Activated naive CD8-positive, alpha-beta T cell treated with anti-CD3 and anti-CD28 coated beads, Interleukin-2, amount 10 ng/mL, durations not matched to agents 7 days and 5 days (primary cell): ENCODE results near the gene CDKAL1. TPM values are rescaled to one million over a fixed set of nuclear protein-coding genes. Genes with fewer than 3 reads are reported as not detected.
"Not testable (repeated sequence)": the region's sequence is repeated elsewhere in the genome, so short reads cannot be mapped to it uniquely, and the experiment has no call there.

Source experiments
- ATAC-seq: fragments of 150-1000 bp; cut with Tn5 transposase; one replicate; pipeline ENCODE4 v1.10.0; 2021; ENCODE audit warnings: low read depth, moderate library complexity
- POLR2A ChIA-PET: fragments of 350-600 bp; sonication (Branson Sonifier 250); formaldehyde crosslinking; loops from one replicate; lab custom pipeline; 2021; ENCODE audit warnings: antibody characterized with exemption; lab: Charles Lee
- DNase-seq: peaks from one replicate; pipeline ENCODE4 v3.0.0; 2021
- H3K27ac Mint-ChIP-seq: one replicate; pipeline ENCODE4 v1.8.0; 2022; ENCODE audit warnings: mild to moderate bottlenecking, mixed read lengths
- H3K27me3 Mint-ChIP-seq: one replicate; pipeline ENCODE4 v1.8.0; 2022; ENCODE audit warnings: mild to moderate bottlenecking, moderate library complexity, mixed read lengths
- H3K36me3 Mint-ChIP-seq: one replicate; pipeline ENCODE4 v1.8.0; 2021; ENCODE audit warnings: mild to moderate bottlenecking, mixed read lengths
- H3K4me1 Mint-ChIP-seq: one replicate; pipeline ENCODE4 v1.8.0; 2021; ENCODE audit warnings: mixed read lengths
- H3K4me3 Mint-ChIP-seq: one replicate; pipeline ENCODE4 v1.8.0; 2022; ENCODE audit warnings: mild to moderate bottlenecking, moderate library complexity, mixed read lengths
- H3K9me3 Mint-ChIP-seq: one replicate; pipeline ENCODE4 v1.8.0; 2021; ENCODE audit warnings: mixed read lengths
- total RNA-seq, 2 experiments: library from RNA; stranded (reverse); gene quantifications; one replicate each; pipeline ENCODE4 v1.2.3, GENCODE V29; 2021

The CDKAL1 gene
- total RNA-seq, 2 experiments from 2014 or later = 22.7 to 24.4 TPM

DNA sequence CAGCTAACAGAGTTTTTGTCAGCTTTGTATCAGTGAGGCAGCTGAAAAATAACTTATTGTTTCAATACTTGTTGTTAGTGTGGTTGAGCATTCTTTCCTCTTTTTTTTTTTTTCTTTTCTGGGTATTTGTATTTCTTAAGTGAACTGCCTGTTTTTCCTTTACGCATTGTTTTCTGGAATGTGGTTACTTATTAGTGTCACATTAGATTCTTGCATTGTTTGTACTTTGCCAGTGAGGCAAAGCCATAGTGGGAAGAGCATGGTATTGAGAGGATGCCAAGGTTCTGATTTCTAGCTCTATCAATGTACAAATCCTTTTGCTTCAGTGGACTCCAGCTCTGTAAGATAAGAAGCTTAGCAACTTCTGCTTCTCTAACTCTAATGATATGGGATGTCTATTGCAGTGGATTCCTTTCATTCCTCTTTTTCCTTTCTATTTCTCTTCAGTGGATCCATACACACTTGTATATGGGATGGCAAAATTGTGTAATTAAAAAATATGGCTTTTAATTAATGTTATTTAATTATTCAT is 3.9 kb downstream of the CDKAL1 start:
- no peaks in the 10 kb centered on the region for H3K27me3 Mint-ChIP-seq
- DNase-seq = no peak
- H3K36me3 Mint-ChIP-seq = peaks cover 22% of the 10 kb centered on the region
- H3K4me1 Mint-ChIP-seq = peaks cover 49% of the 10 kb centered on the region
- ATAC-seq = no peak
- H3K9me3 Mint-ChIP-seq = no peaks in the 10 kb centered on the region
- no peak overlapping the region for H3K27ac Mint-ChIP-seq
- POLR2A ChIA-PET = interaction anchor here (0.9 kb wide), 1 partner anchor 219 kb away, joined by 3 read pairs; no protein-coding TSS in a partner anchor
- H3K4me3 Mint-ChIP-seq = no peak overlapping the region

DNA sequence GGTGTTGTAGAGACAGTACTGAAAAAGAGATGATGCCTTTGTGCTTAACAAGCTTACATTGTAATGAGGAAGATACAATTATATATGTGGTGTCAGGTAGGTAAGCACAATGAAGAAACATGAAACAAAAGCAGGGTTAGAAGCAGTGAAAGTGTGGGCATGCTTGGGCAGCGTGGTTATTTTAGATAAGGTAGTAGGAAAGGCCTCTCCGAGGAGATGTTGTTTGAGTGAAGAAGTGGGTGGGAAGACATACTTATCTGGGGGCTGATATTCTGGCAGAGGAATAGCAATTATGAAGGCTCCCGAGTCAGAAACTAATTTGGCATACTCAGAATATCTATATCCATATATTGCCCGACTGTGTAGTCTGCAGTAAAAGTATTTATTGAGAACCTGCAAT is 4.7 kb downstream of the CDKAL1 start:
- H3K9me3 Mint-ChIP-seq = no peaks in the 10 kb centered on the region
- H3K36me3 Mint-ChIP-seq = peaks cover 22% of the 10 kb centered on the region
- no peak overlapping the region for H3K4me3 Mint-ChIP-seq
- no peak for DNase-seq
- ATAC-seq = no peak
- no peaks in the 10 kb centered on the region for H3K27me3 Mint-ChIP-seq
- POLR2A ChIA-PET = no interaction called here
- peak overlapping the region; percentile 18 for H3K27ac Mint-ChIP-seq
- H3K4me1 Mint-ChIP-seq = peaks cover 48% of the 10 kb centered on the region

DNA sequence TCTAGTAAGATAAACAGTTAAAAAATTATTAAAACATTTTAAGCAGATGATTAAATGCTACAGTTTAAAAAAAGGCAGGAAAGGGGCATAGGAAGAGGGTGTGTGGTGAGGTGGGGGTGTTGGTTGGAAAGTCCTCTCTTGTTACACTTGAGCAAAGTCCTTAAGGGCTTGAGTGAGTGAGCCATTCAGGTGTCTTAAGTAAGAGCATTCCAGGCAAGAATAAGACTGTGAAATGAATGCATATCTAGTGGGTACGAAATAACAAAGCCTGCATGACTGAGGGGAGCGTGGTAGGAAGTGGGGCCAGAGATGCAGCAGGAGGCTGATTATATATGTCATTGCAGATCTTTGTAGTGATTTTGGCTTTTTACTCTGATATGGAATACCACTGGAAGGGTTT is 5.1 kb downstream of the CDKAL1 start:
- Mint-ChIP-seq H3K27ac (no peak overlapping the region), H3K4me1 (peaks cover 47% of the 10 kb centered on the region), H3K9me3 (no peaks in the 10 kb centered on the region), H3K27me3 (no peaks in the 10 kb centered on the region), H3K36me3 (peaks cover 25% of the 10 kb centered on the region), H3K4me3 (no peak overlapping the region)
- POLR2A ChIA-PET = no interaction called here
- DNase-seq (no peak), ATAC-seq (no peak)

DNA sequence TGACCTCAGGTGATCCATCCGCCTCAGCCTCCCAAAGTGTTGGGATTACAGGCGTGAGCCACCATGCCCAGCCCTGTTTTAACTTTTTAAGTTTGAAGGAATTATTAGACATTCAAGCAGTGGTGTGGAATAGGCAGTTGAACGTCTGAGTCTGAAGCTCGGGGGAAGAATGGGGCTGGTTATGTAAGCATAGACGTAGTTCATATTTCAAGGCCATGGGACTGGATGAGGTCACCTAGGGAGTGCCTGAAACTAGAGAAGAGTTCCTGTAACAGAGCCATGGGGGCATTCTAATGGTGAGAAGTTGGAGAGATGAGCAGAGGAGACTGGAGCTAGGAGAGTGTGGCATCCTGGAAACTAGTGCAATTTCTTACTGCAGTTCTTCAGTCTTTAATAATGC is 6.4 kb downstream of the CDKAL1 start:
- DNase-seq = no peak
- H3K36me3 Mint-ChIP-seq = peaks cover 31% of the 10 kb centered on the region
- no peaks in the 10 kb centered on the region for H3K27me3 Mint-ChIP-seq
- peaks cover 47% of the 10 kb centered on the region for H3K4me1 Mint-ChIP-seq
- H3K4me3 Mint-ChIP-seq = no peak overlapping the region
- POLR2A ChIA-PET = no interaction called here
- ATAC-seq = no peak
- H3K27ac Mint-ChIP-seq = no peak overlapping the region
- no peaks in the 10 kb centered on the region for H3K9me3 Mint-ChIP-seq

DNA sequence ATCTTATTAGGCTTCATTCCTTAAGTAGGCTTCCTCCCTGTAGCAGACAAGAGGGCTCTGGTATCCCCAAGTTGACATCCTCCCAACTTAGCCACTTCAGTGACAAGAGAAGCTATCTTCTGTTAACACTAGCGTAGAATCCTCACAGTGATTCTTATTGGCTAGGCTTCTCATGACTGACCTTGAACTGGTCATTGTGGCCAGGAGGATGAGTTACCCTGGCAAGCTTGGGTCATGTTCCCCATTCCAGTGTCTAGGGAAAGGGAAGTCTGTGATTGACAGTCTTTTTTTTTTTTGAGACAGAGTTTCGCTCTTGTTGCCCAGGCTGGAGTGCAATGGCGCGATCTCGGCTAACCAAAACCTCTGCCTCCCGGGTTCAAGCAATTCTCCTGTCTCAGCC is 7.1 kb downstream of the CDKAL1 start:
- H3K36me3 Mint-ChIP-seq = peaks cover 33% of the 10 kb centered on the region
- no peak for DNase-seq

DNA sequence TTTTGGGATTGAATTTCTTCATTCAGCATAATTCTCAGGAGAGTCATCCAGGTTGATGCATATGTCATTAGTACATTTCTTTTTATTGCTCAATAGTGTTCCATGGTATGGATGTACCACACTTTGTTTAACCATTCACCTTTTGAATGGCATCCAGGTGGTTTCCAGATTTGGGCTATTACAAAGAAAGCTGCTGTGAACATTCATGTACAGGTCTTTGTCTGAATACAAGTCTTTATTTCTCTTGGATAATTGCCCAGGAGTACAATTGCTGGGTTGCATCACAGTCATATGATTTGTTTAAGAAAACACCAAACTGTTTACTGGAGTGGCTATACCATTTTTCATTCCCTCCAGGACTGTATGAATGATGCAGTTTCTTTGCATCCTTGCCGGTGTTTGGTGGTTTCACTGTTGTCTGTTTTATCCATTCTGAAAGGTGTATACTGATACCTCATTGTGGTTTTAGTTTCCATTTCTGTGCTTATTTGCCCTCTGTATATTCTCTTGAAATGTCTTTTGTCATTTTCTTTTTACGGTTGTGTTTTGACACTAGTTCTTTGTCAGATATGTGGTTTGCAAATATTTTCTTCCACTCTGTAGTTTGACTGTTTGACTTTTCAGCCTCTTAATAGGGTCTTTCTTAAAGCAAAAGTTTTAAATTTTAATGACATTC is 8.8 kb downstream of the CDKAL1 start:
- peak overlapping the region; percentile 68 for H3K27ac Mint-ChIP-seq
- peaks cover 38% of the 10 kb centered on the region for H3K36me3 Mint-ChIP-seq
- no peaks in the 10 kb centered on the region for H3K9me3 Mint-ChIP-seq
- ATAC-seq = peak; percentile 91
- DNase-seq = no peak
- POLR2A ChIA-PET = no interaction called here
- H3K4me1 Mint-ChIP-seq = peaks cover 43% of the 10 kb centered on the region
- H3K27me3 Mint-ChIP-seq = no peaks in the 10 kb centered on the region
- H3K4me3 Mint-ChIP-seq = peak overlapping the region; percentile 9

More for the DNA sequence above, 7.1 kb downstream of the CDKAL1 start:
- no peaks in the 10 kb centered on the region for H3K27me3 Mint-ChIP-seq
- no peak overlapping the region for H3K27ac Mint-ChIP-seq
- no peak for ATAC-seq
- POLR2A ChIA-PET = interaction anchor here (0.7 kb wide), 1 partner anchor 253 kb away, joined by 6 read pairs; no protein-coding TSS in a partner anchor
- peaks cover 47% of the 10 kb centered on the region for H3K4me1 Mint-ChIP-seq
- no peak overlapping the region for H3K4me3 Mint-ChIP-seq
- no peaks in the 10 kb centered on the region for H3K9me3 Mint-ChIP-seq

DNA sequence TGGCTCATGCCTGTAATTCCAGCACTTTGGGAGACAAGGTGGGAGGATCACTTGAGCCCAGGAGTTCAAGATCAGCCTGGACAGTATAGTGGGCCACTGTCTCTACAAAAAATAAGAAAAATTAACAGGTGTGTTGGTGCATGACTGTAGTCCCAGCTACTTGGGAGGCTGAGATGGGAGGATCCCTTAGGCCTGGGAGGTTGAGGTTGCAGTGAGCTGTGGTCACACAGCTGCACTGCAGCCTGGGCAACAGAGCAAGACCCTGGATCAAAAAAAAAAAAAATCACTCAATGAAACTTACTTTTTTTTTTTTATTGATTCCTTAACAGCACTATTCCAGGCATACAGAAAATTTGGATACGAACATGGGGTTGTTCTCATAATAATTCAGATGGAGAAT is 14.0 kb downstream of the CDKAL1 start:
- no peak for ATAC-seq
- Mint-ChIP-seq H3K4me3 (no peak overlapping the region), H3K9me3 (no peaks in the 10 kb centered on the region), H3K36me3 (peaks cover 32% of the 10 kb centered on the region), H3K27me3 (no peaks in the 10 kb centered on the region), H3K4me1 (peaks cover 9% of the 10 kb centered on the region), H3K27ac (no peak overlapping the region)
- POLR2A ChIA-PET = interaction anchor here (0.7 kb wide), 2 partner anchors 14 to 229 kb away, joined by 3 to 4 read pairs; partner anchors contain the start of gene CDKAL1
- no peak for DNase-seq

DNA sequence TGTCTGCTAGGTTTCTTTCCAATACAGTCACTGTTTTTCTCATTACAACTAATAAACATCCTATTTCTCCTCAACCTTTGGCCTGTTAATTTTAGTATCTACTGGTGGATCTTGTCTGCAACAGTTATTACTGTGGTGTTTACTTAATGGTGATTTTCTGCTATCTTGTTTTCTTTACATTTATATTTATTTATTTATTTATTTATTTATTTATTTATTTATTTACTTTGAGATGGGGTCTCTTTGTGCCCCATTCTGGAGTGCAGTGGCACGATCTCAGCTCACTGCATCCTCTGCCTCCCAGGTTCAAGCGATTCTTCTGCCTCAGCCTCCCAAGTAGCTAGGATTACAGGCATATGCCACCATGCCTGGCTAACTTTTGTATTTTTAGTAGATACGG is 15.1 kb downstream of the CDKAL1 start:
- H3K4me1 Mint-ChIP-seq, DNase-seq, H3K27me3 Mint-ChIP-seq, H3K27ac Mint-ChIP-seq, ATAC-seq, H3K4me3 Mint-ChIP-seq, H3K9me3 Mint-ChIP-seq, POLR2A ChIA-PET: not testable (repeated sequence)
- peaks cover 29% of the 10 kb centered on the region for H3K36me3 Mint-ChIP-seq

DNA sequence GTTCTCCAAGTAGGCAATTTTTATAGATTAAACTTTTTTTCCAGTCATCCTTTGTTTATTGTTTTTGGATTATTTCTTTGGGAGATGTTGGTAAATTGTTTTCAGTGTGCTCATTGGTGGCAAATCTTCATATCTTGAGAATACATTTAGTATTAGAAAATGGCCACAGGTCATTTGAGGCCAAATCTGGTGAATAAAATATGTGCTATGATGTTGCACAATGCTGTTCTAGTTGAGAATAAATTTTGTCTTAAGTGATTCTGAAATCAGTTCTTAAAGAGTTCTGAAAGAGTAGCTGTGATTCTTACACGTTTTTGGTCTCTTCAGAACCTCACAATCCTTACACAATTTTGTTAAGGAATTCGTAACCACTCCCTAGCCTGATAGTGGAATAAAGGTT is 20.1 kb downstream of the CDKAL1 start:
- ATAC-seq = no peak
- POLR2A ChIA-PET = no interaction called here
- Mint-ChIP-seq H3K27ac (no peak overlapping the region), H3K9me3 (no peaks in the 10 kb centered on the region), H3K36me3 (peaks cover 17% of the 10 kb centered on the region), H3K4me3 (no peak overlapping the region), H3K27me3 (no peaks in the 10 kb centered on the region), H3K4me1 (no peaks in the 10 kb centered on the region)
- no peak for DNase-seq

DNA sequence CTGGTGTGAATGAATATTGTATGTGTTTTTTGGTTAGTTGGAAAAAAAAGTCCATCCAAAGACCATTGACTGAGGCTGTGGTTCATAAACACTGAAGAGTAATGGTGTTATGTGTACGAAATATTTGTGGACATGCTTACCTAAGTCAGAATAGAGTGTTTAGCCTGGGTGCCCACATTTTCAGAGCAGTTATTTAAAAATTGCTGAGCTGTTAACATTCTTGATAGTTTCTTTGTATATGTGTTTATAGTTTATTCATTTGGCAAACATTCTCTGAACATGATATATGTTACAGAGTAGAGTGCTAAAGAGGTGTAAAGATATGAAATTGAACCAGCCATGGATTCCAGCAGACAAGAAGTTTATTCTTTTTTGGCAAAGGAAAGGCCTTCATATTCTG is 20.6 kb downstream of the CDKAL1 start:
- Mint-ChIP-seq H3K27ac (no peak overlapping the region), H3K27me3 (no peaks in the 10 kb centered on the region), H3K4me3 (no peak overlapping the region), H3K4me1 (no peaks in the 10 kb centered on the region), H3K9me3 (no peaks in the 10 kb centered on the region), H3K36me3 (peaks cover 17% of the 10 kb centered on the region)
- POLR2A ChIA-PET = no interaction called here
- DNase-seq (no peak), ATAC-seq (no peak)

DNA sequence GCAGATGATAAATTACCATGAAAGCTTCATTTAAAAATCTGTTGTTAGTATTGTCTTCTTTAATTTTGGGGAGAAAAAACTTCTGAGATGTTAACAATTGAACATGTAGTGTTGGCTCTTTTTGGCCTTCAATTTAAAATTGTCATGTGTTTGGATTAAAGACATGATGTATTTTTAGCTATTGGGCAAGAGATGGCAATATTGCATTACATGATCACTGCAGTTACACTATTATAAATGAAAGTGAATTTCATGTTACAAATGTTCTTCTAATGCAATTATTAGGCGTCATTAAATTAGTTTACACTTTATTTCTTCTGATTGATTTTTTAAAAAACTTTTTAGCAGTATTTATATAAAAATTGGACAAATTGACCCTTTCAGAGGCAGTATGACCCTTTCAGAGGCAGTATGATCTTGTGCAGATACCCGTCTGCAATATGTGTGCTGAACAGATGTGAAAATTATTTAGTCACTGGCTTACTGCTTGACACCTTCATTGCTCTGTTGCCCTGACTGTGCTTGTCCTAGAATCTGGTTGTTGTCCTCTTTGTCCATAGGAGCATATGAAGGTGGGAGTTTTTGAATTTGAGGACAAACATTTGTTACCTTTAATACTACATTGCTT is 25.8 kb downstream of the CDKAL1 start:
- Mint-ChIP-seq H3K4me3 (no peak overlapping the region), H3K4me1 (peaks cover 8% of the 10 kb centered on the region), H3K27ac (no peak overlapping the region), H3K27me3 (no peaks in the 10 kb centered on the region), H3K36me3 (peaks cover 8% of the 10 kb centered on the region), H3K9me3 (no peaks in the 10 kb centered on the region)
- POLR2A ChIA-PET = no interaction called here
- DNase-seq (no peak), ATAC-seq (no peak)

DNA sequence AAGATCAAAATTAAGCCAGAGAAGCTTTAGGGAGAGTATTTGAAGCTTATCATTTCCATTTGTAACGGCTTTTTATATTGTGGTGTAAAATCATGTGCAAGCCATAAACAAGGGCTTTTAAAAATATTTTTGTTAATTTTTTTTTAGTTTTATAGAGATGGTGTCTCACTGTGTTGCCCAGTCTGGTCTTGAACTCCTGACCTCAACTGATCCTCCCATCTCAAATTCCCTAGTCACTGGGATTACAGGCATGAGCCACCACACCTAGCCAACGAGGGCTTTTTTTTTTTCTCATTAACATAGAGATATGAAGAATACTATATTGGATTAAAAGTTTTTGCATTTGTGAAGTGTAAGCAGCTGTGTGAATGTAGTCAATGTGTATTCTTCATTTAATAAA is 29.1 kb downstream of the CDKAL1 start:
- POLR2A ChIA-PET = interaction anchor here (2.5 kb wide), 1 partner anchor 1025 kb away, joined by 12 read pairs; no protein-coding TSS in a partner anchor

DNA sequence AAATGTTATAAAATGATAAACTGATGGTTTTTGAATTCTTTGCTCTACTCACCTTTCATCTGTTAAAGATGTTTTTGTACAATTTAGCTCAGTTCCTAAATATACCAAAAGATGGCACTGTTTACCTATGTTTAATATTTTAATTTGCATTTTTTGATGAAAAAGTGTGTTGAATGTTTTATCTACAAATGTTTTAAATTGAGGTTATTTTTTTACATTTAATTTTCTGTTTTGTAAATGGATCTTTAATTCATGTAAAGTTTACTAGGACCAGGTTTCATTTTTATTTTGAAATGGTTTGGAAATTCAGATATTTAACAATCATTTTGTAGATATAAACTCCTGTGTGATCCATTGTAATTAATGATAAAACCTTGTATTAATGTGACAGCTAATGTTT is 30.0 kb downstream of the CDKAL1 start:
- peak overlapping the region; percentile 48 for H3K4me3 Mint-ChIP-seq
- DNase-seq = no peak
- peaks cover 10% of the 10 kb centered on the region for H3K36me3 Mint-ChIP-seq
- H3K27ac Mint-ChIP-seq = no peak overlapping the region
- ATAC-seq = no peak
- H3K4me1 Mint-ChIP-seq = peaks cover 12% of the 10 kb centered on the region
- no peaks in the 10 kb centered on the region for H3K27me3 Mint-ChIP-seq
- POLR2A ChIA-PET = interaction anchor here (0.7 to 2.5 kb wide), 2 partner anchors 8 to 1024 kb away, joined by 3 to 12 read pairs; no protein-coding TSS in a partner anchor
- H3K9me3 Mint-ChIP-seq = no peaks in the 10 kb centered on the region

More for the DNA sequence above, 29.1 kb downstream of the CDKAL1 start:
- H3K27me3 Mint-ChIP-seq = no peaks in the 10 kb centered on the region
- no peak overlapping the region for H3K4me3 Mint-ChIP-seq
- no peak for DNase-seq
- no peak overlapping the region for H3K27ac Mint-ChIP-seq
- H3K4me1 Mint-ChIP-seq = peaks cover 12% of the 10 kb centered on the region
- no peak for ATAC-seq
- H3K9me3 Mint-ChIP-seq = no peaks in the 10 kb centered on the region
- H3K36me3 Mint-ChIP-seq = peaks cover 7% of the 10 kb centered on the region
